H1 (cell line): Measurements from ENCODE around the gene TRAPPC6A. TPM values are rescaled to one million over a fixed set of nuclear protein-coding genes. Genes with fewer than 3 reads are reported as not detected.

Source experiments
- CTCF ChIA-PET: fragments of 300-600 bp; sonication (Branson Sonifier 250); formaldehyde crosslinking; loops from one replicate; lab custom pipeline; 2021; ENCODE audit not compliant: partially characterized antibody; lab: Charles Lee
- POLR2A ChIA-PET: fragments of 300-600 bp; sonication (Branson Sonifier 250); formaldehyde crosslinking; loops from one replicate; lab custom pipeline; 2021; ENCODE audit warnings: inconsistent platforms; ENCODE audit not compliant: partially characterized antibody; lab: Charles Lee
- DNase-seq, 2 experiments: peaks; one replicate each; pipeline versions ENCODE4 v3.0.0 to v3.0.0-alpha.2; 2010 to 2022; ENCODE audit warnings: low spot score in 2 of 2, low read depth in 1 of 2, mixed read lengths in 1 of 2
- FAIRE-seq: peaks from 2 replicates; lab custom pipeline; 2011; peaks lifted over from hg19 to GRCh38; lab: Jason Lieb, UNC
- H2AFZ ChIP-seq: 2 replicates; pipeline ENCODE4 v1.8.1; 2012; ENCODE audit warnings: low read length, inconsistent platforms
- H2AK5ac ChIP-seq: 2 replicates; pipeline ENCODE4 v1.6.1; 2013; ENCODE audit warnings: low read depth, low read length
- H2BK120ac ChIP-seq: replicated peaks from 2 replicates; pipeline ENCODE3; 2013; ENCODE audit warnings: low read depth, low read length, inconsistent platforms
- H2BK12ac ChIP-seq: 2 replicates; pipeline ENCODE4 v1.6.1; 2013; ENCODE audit warnings: low read depth, low read length
- H2BK15ac ChIP-seq: 2 replicates; pipeline ENCODE4 v1.6.1; 2013; ENCODE audit warnings: low read length
- H2BK20ac ChIP-seq: 2 replicates; pipeline ENCODE4 v1.6.1; 2013; ENCODE audit warnings: low read length
- H2BK5ac ChIP-seq: 2 replicates; pipeline ENCODE4 v1.6.1; 2013; ENCODE audit warnings: low read depth, low read length
- H3K14ac ChIP-seq: 2 replicates; pipeline ENCODE4 v1.6.1; 2013; ENCODE audit warnings: inconsistent platforms; ENCODE audit not compliant: insufficient read length
- H3K18ac ChIP-seq: 2 replicates; pipeline ENCODE4 v1.6.1; 2013; ENCODE audit warnings: low read length; ENCODE audit errors: extremely low read depth
- H3K23ac ChIP-seq: 2 replicates; pipeline ENCODE4 v1.6.1; 2013; ENCODE audit warnings: inconsistent platforms; ENCODE audit not compliant: insufficient read length
- H3K23me2 ChIP-seq: 2 replicates; pipeline ENCODE4 v1.6.1; 2013; ENCODE audit warnings: low read depth, low read length
- H3K27ac ChIP-seq: 2 replicates; pipeline ENCODE4 v1.6.1; 2011; ENCODE audit warnings: low read depth, low read length, inconsistent platforms
- H3K27me3 ChIP-seq, 4 experiments: replicated peaks in 1 of 4; 1 replicate in 1 of 4; 2 replicates in 3 of 4; pipeline versions ENCODE4 v1.6.1 to v1.8.1; 2011 to 2013; ENCODE audit warnings: low read length in 3 of 4, mild to moderate bottlenecking in 3 of 4, inconsistent platforms in 2 of 4, mixed read lengths in 2 of 4, moderate library complexity in 1 of 4; ENCODE audit not compliant: control insufficient read depth in 3 of 4, insufficient read depth in 3 of 4; ENCODE audit errors: extremely low read depth in 1 of 4
- H3K36me3 ChIP-seq, 4 experiments: 2 replicates each; pipeline versions ENCODE4 v1.6.1 to v1.8.1; 2011 to 2013; ENCODE audit warnings: mild to moderate bottlenecking in 4 of 4, low read length in 3 of 4, moderate library complexity in 2 of 4, control low read depth in 1 of 4, inconsistent platforms in 1 of 4; ENCODE audit not compliant: insufficient read depth in 4 of 4, control insufficient read depth in 2 of 4
- H3K4ac ChIP-seq: replicated peaks from 2 replicates; pipeline ENCODE3; 2013; ENCODE audit warnings: low read length, low read depth, mixed read lengths, inconsistent platforms; ENCODE audit not compliant: insufficient read length
- H3K4me1 ChIP-seq, 4 experiments: replicated peaks in 1 of 4; 1 replicate in 1 of 4; 2 replicates in 3 of 4; pipeline versions ENCODE4 v1.6.1 to v1.8.1; 2011 to 2013; ENCODE audit warnings: low read length in 3 of 4, inconsistent platforms in 2 of 4, mixed read lengths in 1 of 4; ENCODE audit not compliant: insufficient read depth in 4 of 4, control insufficient read depth in 3 of 4
- H3K4me2 ChIP-seq, 2 experiments: 2 replicates each; pipeline versions ENCODE4 v1.6.1 to v1.8.1; 2011 to 2013; ENCODE audit warnings: low read depth in 2 of 2, low read length in 2 of 2, control low read depth in 1 of 2, inconsistent platforms in 1 of 2, mild to moderate bottlenecking in 1 of 2; ENCODE audit not compliant: insufficient read depth in 1 of 2
- H3K4me3 ChIP-seq, 4 experiments: fragments of 200-600, 300-600 bp in 1 of 4; sonication (generic), shearing (Covaris generic), sonication (Bioruptor Twin) in 1 of 4; 2 replicates each; pipeline versions ENCODE4 v1.5.1 to v1.8.1; 2011 to 2016; ENCODE audit warnings: low read length in 4 of 4, low read depth in 3 of 4, control low read depth in 2 of 4, inconsistent platforms in 2 of 4, mild to moderate bottlenecking in 2 of 4, mixed read lengths in 1 of 4, moderate library complexity in 1 of 4; ENCODE audit not compliant: insufficient read depth in 2 of 4; ENCODE audit errors: extremely low read depth in 1 of 4
- H3K56ac ChIP-seq: replicated peaks from 2 replicates; pipeline ENCODE3; 2013; ENCODE audit warnings: low read depth, mild to moderate bottlenecking, mixed read lengths, low read length, inconsistent platforms; ENCODE audit not compliant: insufficient read length
- H3K79me1 ChIP-seq: 2 replicates; pipeline ENCODE4 v1.6.1; 2013; ENCODE audit warnings: low read depth, low read length, control low read depth
- H3K79me2 ChIP-seq, 2 experiments: 2 replicates each; pipeline versions ENCODE4 v1.6.1 to v1.8.1; 2012 to 2013; ENCODE audit warnings: low read length in 2 of 2, mild to moderate bottlenecking in 2 of 2, inconsistent platforms in 1 of 2; ENCODE audit not compliant: insufficient read depth in 2 of 2, control insufficient read depth in 1 of 2
- H3K9ac ChIP-seq, 4 experiments: replicated peaks in 1 of 4; 1 replicate in 1 of 4; 2 replicates in 3 of 4; pipeline versions ENCODE4 v1.6.1 to v1.8.1; 2011 to 2013; ENCODE audit warnings: low read depth in 3 of 4, low read length in 3 of 4, control low read depth in 2 of 4, mild to moderate bottlenecking in 2 of 4, moderate library complexity in 2 of 4, inconsistent platforms in 1 of 4; ENCODE audit errors: extremely low read depth in 1 of 4
- H3K9me3 ChIP-seq, 2 experiments: 2 replicates each; pipeline versions ENCODE4 v1.6.1 to v1.8.1; 2012 to 2013; ENCODE audit warnings: mild to moderate bottlenecking in 2 of 2, moderate library complexity in 2 of 2, control low read depth in 1 of 2, inconsistent platforms in 1 of 2, low read depth in 1 of 2, low read length in 1 of 2, mixed read lengths in 1 of 2; ENCODE audit not compliant: insufficient read depth in 2 of 2
- H4K20me1 ChIP-seq, 2 experiments: replicated peaks in 1 of 2; 2 replicates each; pipeline versions ENCODE3 to v1.8.1; 2011 to 2013; ENCODE audit warnings: inconsistent platforms in 2 of 2, low read length in 2 of 2, mild to moderate bottlenecking in 1 of 2; ENCODE audit not compliant: insufficient read depth in 2 of 2, control insufficient read depth in 1 of 2
- H4K5ac ChIP-seq: 2 replicates; pipeline ENCODE4 v1.6.1; 2013; ENCODE audit warnings: low read length, low read depth, mixed read lengths, inconsistent platforms; ENCODE audit not compliant: insufficient read length
- H4K8ac ChIP-seq: 2 replicates; pipeline ENCODE4 v1.8.0; 2013; ENCODE audit warnings: mild to moderate bottlenecking, moderate library complexity, low read length, inconsistent platforms; ENCODE audit not compliant: insufficient read depth; ENCODE audit errors: extremely low read depth
- H4K91ac ChIP-seq: replicated peaks from 2 replicates; pipeline ENCODE3; 2013; ENCODE audit warnings: low read length, mixed read lengths, inconsistent platforms; ENCODE audit not compliant: insufficient read length
- CEBPB ChIP-seq: IDR thresholded peaks from 2 replicates; pipeline ENCODE4 v1.6.1; 2012; ENCODE audit warnings: low read depth, low read length
- EP300 ChIP-seq, 2 experiments: IDR thresholded peaks; 1 replicate in 1 of 2; 2 replicates in 1 of 2; pipeline ENCODE4 v1.6.1; 2011 to 2012; ENCODE audit warnings: low read depth in 2 of 2, low read length in 2 of 2, mild to moderate bottlenecking in 2 of 2, borderline replicate concordance in 1 of 2, inconsistent platforms in 1 of 2, moderate library complexity in 1 of 2
- EZH2 ChIP-seq: fragments of 200-600 bp; sonication (generic); IDR thresholded peaks from 2 replicates; pipeline ENCODE4 v1.7.1; 2012; ENCODE audit warnings: low read depth, mild to moderate bottlenecking, moderate library complexity, low read length, inconsistent platforms; ENCODE audit not compliant: severe bottlenecking
- FOSL1 ChIP-seq: IDR thresholded peaks from 2 replicates; pipeline ENCODE4 v1.6.1; 2011; ENCODE audit warnings: mild to moderate bottlenecking, low read depth, low read length, moderate library complexity; ENCODE audit not compliant: insufficient read depth
- GABPA ChIP-seq: IDR thresholded peaks from 2 replicates; pipeline ENCODE4 v1.6.1; 2011; ENCODE audit warnings: mild to moderate bottlenecking, low read length, moderate library complexity, borderline replicate concordance; ENCODE audit not compliant: insufficient read depth
- HDAC2 ChIP-seq, 2 experiments: fragments of 300-600 bp in 1 of 2; sonication (generic) in 1 of 2; IDR thresholded peaks; 2 replicates each; pipeline ENCODE4 v1.6.1; 2011 to 2012; ENCODE audit warnings: low read depth in 2 of 2, low read length in 2 of 2, mild to moderate bottlenecking in 2 of 2, moderate library complexity in 2 of 2, borderline replicate concordance in 1 of 2, inconsistent platforms in 1 of 2
- PHF8 ChIP-seq: fragments of 200-600 bp; sonication (generic); conservative IDR thresholded peaks from 2 replicates; pipeline ENCODE4 v1.7.1; 2012; ENCODE audit warnings: low read depth, mild to moderate bottlenecking, inconsistent platforms, low read length, moderate library complexity
- POLR2A ChIP-seq, 2 experiments: IDR thresholded peaks; 1 replicate in 1 of 2; 2 replicates in 1 of 2; pipeline ENCODE4 v1.6.1; 2011; ENCODE audit warnings: low read depth in 2 of 2, low read length in 2 of 2, mild to moderate bottlenecking in 2 of 2; ENCODE audit errors: control extremely low read depth in 1 of 2
- RXRA ChIP-seq: IDR thresholded peaks from 2 replicates; pipeline ENCODE4 v1.6.1; 2011; ENCODE audit warnings: low read depth, mild to moderate bottlenecking, low read length, moderate library complexity; ENCODE audit not compliant: insufficient read depth
- TAF7 ChIP-seq: optimal IDR thresholded peaks from 2 replicates; pipeline ENCODE3; 2011; ENCODE audit warnings: low read depth, mild to moderate bottlenecking, inconsistent platforms, low read length, moderate library complexity, borderline replicate concordance
- TBP ChIP-seq: IDR thresholded peaks from 2 replicates; pipeline ENCODE4 v1.6.1; 2011; ENCODE audit warnings: low read depth, low read length, improper control_type of control experiment
- WGBS, 2 experiments: shearing (Covaris generic) in 1 of 2; methylation state at CpG; one replicate each; pipeline versions ENCODE4 v1.1.6 to v1.1.7; 2013 to 2015; ENCODE audit warnings: low lambda C conversion rate in 2 of 2, mixed read lengths in 2 of 2, inconsistent platforms in 1 of 2, low coverage in 1 of 2, missing lambda C conversion rate in 1 of 2; ENCODE audit not compliant: insufficient replicate concordance in 2 of 2, insufficient coverage in 1 of 2, insufficient read length in 1 of 2; ENCODE audit errors: extremely low coverage in 1 of 2, missing lambda C conversion rate in 1 of 2; 5-methylcytosine and 5-hydroxymethylcytosine counted together
- polyA plus RNA-seq, 7 experiments: library from polyadenylated mRNA; depleted of rRNA in 3 of 7; stranded (reverse) in 5 of 7; unstranded in 2 of 7; fragments of >200 nt in 5 of 7; fragments of 200-250 nt in 2 of 7; gene quantifications; 1 replicate in 5 of 7; 2 replicates in 1 of 7; 4 replicates in 1 of 7; pipeline versions ENCODE4 v1.2.1 to v1.2.3, GENCODE V29; 2011 to 2013; ENCODE audit warnings: missing spikeins in 2 of 7, mixed read lengths in 2 of 7
- total RNA-seq: library from RNA; stranded (reverse); fragmentation: NEBNext Ultra II Directional; extraction: Animal tissue kit (Norgen Biotek cat#: 25700); gene quantifications from 2 replicates; pipeline ENCODE4 v1.2.1, GENCODE V29; 2021

Gene TRAPPC6A
- total and polyA plus RNA-seq, 2 of the 8 experiments (the other 6 are each of a cell fraction or from before 2014, with no cell fraction given) = 31.8 to 130 TPM

DNA sequence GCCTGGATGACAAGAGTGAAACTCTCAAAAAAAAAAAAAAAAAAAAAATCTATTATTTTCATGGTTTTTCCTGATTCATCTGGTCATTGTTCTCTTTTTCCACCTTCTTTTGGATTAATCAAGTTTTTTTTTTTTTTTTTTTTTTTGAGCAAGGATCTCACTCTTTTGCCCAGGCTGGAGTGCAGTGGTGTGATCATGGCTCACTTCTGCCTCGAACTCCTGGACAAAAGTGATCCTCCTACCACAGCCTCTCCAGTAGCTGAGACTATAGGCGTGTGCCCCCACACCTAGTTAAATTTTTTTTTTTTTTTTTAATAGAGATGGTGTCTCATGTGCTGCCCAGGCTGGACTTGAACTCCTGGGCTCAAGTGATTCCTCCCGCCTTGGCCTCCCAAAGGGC lies 28.3 kb upstream of the TRAPPC6A start:
- Histone ChIP-seq H3K23me2 (no peaks in the 10 kb centered on the region), H3K79me2 (no peaks in the 10 kb centered on the region), H4K20me1 (no peaks in the 10 kb centered on the region), H3K36me3 (no peaks in the 10 kb centered on the region), H3K27me3 (no peaks in the 10 kb centered on the region), H3K9me3 (no peaks in the 10 kb centered on the region), H3K4me2 (no peak overlapping the region), H3K23ac (no peak overlapping the region), H2BK120ac (no peak overlapping the region), H2AK5ac (no peak overlapping the region), H3K4ac (no peak overlapping the region), H3K4me3 (no peak overlapping the region), H3K14ac (no peak overlapping the region), H2BK20ac (no peak overlapping the region), H4K5ac (no peak overlapping the region), H3K9ac (no peak overlapping the region), H2BK15ac (no peak overlapping the region), H2BK5ac (no peak overlapping the region), H3K79me1 (no peaks in the 10 kb centered on the region), H2BK12ac (no peak overlapping the region), H3K56ac (no peak overlapping the region), H4K8ac (no peak overlapping the region), H2AFZ (no peak overlapping the region), H4K91ac (no peak overlapping the region), H3K27ac (no peak overlapping the region), H3K4me1 (no peaks in the 10 kb centered on the region), H3K18ac (no peak overlapping the region)
- ChIA-PET POLR2A (interaction anchor here (1.0 kb wide), 1 partner anchor 15 kb away, joined by 3 read pairs; no protein-coding TSS in a partner anchor), CTCF (interaction anchor here (0.9 to 8.3 kb wide), 5 partner anchors 14 to 127 kb away, joined by 3 to 106 read pairs (median 4); partner anchors contain the start of genes EXOC3L2 and GEMIN7)
- DNase-seq (no peak), FAIRE-seq (no peak)
- WGBS, 2 experiments = 86% methylated on average over 3 of the region's 3 CpGs; no CpG with 5 or more reads in 1 of the 2 experiments
- TF ChIP-seq POLR2A (IDR thresholded peaks at IDR 0.05; ENCODE audit: control extremely low read depth in 1 of 2, low read depth in 2 of 2, low read length in 2 of 2) = no peak
- no peak for TF ChIP-seq HDAC2 (IDR thresholded peaks at IDR 0.05; ENCODE audit: borderline replicate concordance in 1 of 2, low read depth in 2 of 2, low read length in 2 of 2)
- no peak for TF ChIP-seq FOSL1
- no peak for TF ChIP-seq CEBPB
- TF ChIP-seq GABPA = no peak
- no peak for TF ChIP-seq TAF7
- no peak for TF ChIP-seq TBP
- TF ChIP-seq EZH2 = no peak
- no peak for TF ChIP-seq RXRA
- TF ChIP-seq EP300 (IDR thresholded peaks at IDR 0.05; ENCODE audit: borderline replicate concordance in 1 of 2, low read depth in 2 of 2, low read length in 2 of 2) = no peak
- no peak for TF ChIP-seq PHF8
